Measurements from ENCODE around the gene RND3.

The RND3 gene

GRCh38 chr2:150475479-150476250 is 11.8 kb downstream of the RND3 start:
- peak; percentile 65 for DNase-seq (ENCODE audit: low read depth)

GRCh38 chr2:150474326-150475074 is 13.0 kb downstream of the RND3 start:
- DNase-seq (ENCODE audit: low read depth): peak; percentile 66

DNA sequence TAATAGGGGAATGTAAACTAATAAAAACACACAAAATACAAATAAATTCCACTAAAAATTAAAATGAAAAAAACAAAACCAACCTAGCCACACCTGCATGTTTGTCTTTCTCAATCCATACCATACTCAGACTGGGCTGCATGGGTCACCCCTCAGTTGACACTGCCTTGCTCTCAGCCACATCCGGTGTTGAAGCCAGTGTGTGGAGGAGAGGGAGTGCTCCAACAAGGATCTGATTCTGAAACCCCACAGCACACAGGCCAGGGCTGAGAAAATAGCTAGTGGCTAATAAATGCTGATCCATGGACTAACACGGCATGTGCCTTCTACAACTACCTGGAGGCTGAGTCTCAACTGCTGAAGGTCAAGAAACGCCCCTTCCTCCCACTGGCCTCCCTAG is 13.7 kb downstream of the RND3 start:
- DNase-seq (ENCODE audit: low read depth): peak; percentile 30

DNA sequence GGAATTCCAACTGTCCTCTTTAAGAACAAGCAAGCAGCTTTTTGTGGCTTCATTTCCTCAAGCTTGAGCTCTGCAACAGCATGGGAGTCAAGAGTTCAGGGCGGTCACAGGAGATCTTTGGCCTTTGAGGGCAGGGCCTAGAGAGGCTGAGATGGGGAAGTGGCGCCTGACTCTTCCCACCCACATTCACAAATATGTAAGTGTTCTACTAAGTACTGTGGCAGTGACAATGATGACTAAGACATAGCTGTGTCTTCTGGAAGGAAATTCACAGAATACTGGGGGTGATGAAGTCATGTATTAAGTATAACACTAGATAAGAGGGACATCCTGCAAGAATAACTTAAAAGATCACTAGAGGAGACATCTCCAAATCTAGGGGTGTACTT is 15.0 kb downstream of the RND3 start:
- DNase-seq (ENCODE audit: low read depth): peak; percentile 93

DNA sequence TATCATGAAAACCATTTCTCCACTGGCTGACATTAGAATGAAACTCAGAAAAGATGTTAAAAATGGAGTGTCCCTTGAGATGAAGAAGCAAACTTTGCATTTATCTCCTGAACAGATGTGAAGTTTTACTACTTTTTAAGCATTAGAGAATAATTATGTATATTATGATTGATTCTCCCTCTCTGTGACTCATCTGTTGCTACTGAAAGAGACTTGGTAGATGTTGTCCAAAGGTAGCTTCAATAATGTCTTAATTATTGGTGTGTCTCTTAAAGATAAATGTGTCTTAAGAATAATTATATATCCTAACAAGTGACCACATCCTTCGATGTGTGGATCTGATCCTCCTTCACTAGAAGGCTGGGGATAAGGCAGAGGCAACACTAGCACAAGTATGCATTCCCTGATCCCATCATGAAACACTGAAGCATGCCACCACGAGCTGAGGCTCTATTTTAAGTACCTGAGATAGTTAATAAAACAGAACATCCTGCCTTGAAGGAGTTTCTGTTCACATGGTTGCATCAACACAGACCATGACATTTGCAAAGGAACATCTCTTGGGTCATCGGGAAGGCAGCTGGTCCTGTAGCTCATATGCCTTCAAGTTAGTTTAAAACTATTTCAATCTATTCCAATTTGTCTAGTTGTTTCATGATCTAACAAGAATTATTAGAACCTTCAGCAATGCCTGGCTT is 15.5 kb downstream of the RND3 start:
- DNase-seq (ENCODE audit: low read depth): no peak

GRCh38 chr2:150470435-150470834 is 17.0 kb downstream of the RND3 start:
- peak; percentile 27 for DNase-seq (ENCODE audit: low read depth)

- DNase-seq (ENCODE audit: low read depth): peak; percentile 24
Measured at GRCh38 chr2:150469706-150470274, 17.7 kb downstream of the RND3 start.

GRCh38 chr2:150468350-150468960 is 19.0 kb downstream of the RND3 start:
- DNase-seq (ENCODE audit: low read depth): no peak

DNA sequence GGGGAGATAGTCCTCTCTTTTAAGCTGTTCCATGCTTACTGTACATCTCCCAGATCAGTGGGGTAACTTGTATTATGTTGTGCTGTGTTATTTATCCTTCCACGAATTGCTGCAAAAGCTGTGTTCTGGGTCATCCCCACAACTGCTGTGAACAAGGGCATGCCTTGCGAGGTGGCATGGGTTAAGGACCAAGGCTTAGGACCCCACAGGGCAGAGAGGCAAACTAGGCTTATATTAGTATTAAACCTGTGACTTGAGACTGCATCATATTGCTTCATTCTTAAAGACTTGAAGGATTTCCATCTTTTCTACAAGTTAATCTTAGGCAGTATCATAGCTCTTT is 19.9 kb downstream of the RND3 start:
- DNase-seq (ENCODE audit: low read depth): no peak

GRCh38 chr2:150466741-150467620 is 20.5 kb downstream of the RND3 start:
- DNase-seq (ENCODE audit: low read depth): peak; percentile 88

DNA sequence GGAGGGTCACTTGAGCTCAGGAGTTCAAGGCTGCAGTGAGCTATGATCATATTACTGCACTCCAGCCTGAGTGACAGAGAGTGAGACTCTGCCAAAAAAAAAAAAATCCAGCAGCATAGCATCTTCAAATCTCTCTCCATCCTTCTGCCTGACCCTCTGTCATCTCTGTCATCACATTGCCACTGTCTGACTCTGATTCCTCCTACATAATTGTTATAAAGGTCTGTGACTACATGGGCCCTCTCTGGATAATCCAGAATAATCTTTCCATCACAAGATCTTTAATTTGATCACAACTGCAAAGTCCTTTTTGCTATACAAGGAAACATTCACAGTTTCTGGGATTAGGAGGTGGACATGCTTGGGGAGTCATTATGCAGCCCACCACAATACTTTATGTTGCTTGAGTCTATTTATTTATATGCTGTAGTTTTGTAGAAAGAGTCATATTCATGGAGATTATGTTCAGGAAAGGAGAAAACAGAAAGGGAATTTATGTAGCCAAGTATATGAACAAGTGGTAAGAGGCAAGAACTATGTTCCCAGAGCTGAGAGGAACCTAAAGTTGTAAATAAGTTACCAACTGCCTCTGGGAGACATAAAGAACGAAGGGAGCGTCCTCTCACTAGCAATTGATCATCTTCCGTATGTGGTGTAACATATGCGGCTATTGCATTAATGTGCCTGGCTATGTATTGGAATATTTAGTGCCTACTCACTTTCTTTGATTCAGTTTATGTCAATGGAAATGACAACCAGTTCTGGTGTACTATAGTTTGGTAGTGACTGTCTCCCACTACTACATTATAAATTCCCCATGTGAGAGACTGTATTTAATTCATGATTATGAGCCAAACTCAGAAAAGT is 21.5 kb downstream of the RND3 start:
- DNase-seq (ENCODE audit: low read depth): peak; percentile 30

DNA sequence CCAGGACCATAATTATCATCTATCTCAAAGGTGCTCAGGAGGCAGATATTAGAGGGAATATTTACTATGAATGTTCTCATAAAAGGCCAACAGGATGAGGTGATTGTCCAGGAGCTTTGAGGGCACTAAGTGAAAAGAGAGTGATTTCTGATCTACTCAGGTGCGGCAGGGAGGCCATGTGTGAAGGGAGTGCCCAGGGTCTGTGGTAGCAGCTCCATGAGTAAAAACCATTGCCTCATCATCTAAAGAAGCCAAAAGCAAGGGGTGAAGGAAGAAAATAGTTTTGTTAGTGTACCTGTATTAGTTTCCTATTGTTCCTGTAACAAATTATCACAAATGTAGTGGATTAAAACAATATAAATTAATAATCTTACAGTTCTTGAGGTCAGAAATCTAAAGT is 22.5 kb downstream of the RND3 start:
- no peak for DNase-seq (ENCODE audit: low read depth)

GRCh38 chr2:150464270-150464669 is 23.2 kb downstream of the RND3 start:
- no peak for DNase-seq (ENCODE audit: low read depth)

- no peak for DNase-seq (ENCODE audit: low read depth)
Measured at GRCh38 chr2:150462770-150463169, 24.7 kb downstream of the RND3 start.

- peak; percentile 39 for DNase-seq (ENCODE audit: low read depth)
Measured at GRCh38 chr2:150459281-150459680, 28.2 kb downstream of the RND3 start.

DNA sequence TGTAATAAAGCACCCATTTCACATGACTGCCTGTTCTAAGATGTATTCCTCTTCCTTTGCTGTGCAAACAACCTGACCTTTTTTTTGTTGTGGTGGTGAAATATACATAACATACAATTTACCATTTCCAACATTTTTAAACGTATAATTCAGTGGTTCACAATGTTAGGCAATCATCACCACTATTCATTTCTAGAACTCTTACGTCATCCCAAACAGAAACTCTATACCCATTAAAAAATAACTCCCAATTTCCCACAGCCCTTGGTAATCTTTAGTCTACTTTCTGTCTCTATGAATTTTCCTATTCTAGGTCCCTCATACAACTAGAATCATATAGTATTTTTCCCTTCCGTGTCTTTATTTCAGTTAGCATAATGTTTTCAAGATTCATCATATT is 36.7 kb downstream of the RND3 start:
- peak; percentile 63 for DNase-seq (ENCODE audit: low read depth)

- DNase-seq (ENCODE audit: low read depth): peak; percentile 34
Measured at GRCh38 chr2:150449856-150450255, 37.6 kb downstream of the RND3 start.

DNA sequence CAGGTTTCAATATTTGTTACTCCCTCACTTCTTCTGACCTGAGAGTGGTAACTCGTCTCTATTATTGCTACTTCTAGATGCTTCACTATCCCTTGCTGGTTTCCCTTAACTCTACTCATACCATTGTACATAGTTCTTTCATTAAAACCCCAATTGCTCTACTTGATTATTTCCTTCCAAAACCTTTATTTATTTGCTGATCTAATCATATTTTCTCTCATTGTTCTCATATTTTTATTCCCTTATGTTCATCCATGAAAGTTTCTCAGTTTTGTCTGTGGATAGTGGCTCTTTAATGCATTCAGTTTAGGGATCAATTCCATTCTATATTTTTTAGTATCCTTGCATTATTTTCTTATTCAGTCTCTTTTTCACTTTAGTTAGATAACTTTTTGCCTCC is 42.1 kb downstream of the RND3 start:
- no peak for DNase-seq (ENCODE audit: low read depth)

DNA sequence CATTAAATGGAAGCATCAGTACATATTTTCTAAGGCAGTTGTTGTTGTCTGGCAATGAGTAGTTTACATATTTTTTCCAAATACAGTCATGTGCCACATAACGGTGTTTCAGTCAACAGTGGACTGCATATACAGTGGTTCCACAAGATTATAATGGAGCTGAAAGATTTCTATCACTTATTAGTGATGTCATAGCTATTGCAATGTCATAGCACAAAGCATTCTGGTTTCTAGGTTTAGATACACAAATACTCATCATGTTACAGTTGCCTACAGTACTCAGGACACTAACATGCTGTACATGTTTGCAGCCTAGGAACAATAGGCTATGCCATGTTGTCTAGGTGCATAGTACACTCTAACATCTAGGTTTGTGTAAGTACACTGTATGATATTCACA is 45.0 kb downstream of the RND3 start:
- no peak for DNase-seq (ENCODE audit: low read depth)

DNA sequence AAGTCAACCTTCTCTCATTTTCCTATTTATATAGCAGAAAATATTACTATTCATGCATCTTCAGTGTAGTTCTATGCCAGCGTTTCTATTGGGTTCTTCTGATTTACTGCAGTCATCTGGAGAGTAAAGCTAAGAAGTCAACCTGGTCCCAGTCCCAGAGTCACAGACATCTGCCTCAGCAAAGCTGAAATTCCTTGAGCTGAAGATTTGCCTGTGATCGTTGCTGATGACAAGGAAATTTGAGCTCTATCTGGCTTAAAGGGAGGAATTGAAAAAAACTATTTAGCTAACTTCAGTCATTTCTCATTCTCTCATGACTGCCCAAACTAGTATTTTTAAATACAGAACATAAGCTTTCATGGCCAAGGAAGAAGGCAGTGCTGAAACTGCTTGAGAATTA is 45.7 kb downstream of the RND3 start:
- DNase-seq (ENCODE audit: low read depth): no peak

Measured in iris pigment epithelial cell (primary cell).